Measurements from ENCODE around the gene ALDOB.

DNA sequence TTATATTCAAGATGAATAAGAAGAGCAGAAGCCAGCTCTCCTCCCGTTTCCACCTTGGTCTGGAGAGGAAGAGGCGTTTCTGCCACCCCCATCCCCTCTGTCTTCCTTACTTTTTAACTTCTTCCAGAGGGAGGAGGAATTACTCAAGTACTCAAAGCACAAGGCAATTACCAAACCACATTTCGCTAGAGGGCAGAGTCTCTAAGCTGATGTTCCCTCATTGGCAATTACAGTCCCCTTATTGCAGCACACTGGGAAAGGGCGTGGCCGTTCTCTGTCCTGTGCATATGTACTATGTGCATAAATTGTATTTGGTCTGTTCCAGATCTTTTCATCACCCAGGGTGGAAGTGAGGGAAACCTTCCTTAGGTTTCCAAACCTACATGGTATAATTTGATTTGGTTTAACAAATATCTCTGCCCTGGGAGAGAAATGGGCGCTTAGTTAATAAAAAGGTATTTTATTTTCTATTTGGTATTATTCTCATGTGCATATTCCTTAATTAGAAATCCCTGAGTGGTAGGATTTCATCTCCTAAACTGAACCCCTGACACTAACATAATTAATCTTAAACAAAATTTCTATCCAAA, 29.8 kb upstream of the ALDOB start:
- TF ChIP-seq POLR2A (IDR thresholded peaks at IDR 0.05), result no peak
- TF ChIP-seq, protein P1, sequence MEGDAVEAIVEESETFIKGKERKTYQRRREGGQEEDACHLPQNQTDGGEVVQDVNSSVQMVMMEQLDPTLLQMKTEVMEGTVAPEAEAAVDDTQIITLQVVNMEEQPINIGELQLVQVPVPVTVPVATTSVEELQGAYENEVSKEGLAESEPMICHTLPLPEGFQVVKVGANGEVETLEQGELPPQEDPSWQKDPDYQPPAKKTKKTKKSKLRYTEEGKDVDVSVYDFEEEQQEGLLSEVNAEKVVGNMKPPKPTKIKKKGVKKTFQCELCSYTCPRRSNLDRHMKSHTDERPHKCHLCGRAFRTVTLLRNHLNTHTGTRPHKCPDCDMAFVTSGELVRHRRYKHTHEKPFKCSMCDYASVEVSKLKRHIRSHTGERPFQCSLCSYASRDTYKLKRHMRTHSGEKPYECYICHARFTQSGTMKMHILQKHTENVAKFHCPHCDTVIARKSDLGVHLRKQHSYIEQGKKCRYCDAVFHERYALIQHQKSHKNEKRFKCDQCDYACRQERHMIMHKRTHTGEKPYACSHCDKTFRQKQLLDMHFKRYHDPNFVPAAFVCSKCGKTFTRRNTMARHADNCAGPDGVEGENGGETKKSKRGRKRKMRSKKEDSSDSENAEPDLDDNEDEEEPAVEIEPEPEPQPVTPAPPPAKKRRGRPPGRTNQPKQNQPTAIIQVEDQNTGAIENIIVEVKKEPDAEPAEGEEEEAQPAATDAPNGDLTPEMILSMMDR (IDR thresholded peaks at IDR 0.05), result peak; percentile 14 to 68 (median 54)
